ENCODE results near the gene SCFD2.

SCFD2 gene

GRCh38 chr4:53120778-53121177 lies 245.1 kb downstream of the SCFD2 start:
- H3K4me3 ChIP-seq (ENCODE audit: control insufficient read depth, low read depth, low read length), result no peak overlapping the region
- TF ChIP-seq CTCF (IDR thresholded peaks at IDR 0.05; ENCODE audit: control insufficient read depth, insufficient read depth, low read depth, low read length, missing control alignments), result no peak
- DNase-seq (ENCODE audit: low read depth), result no peak

- DNase-seq (ENCODE audit: low read depth), result peak; percentile 49
- H3K4me3 ChIP-seq (ENCODE audit: control insufficient read depth, low read depth, low read length), result no peak overlapping the region
- no peak for TF ChIP-seq CTCF (IDR thresholded peaks at IDR 0.05; ENCODE audit: control insufficient read depth, insufficient read depth, low read depth, low read length, missing control alignments)
These were observed 246.2 kb downstream of the SCFD2 start for GRCh38 chr4:53119680-53120079.

- TF ChIP-seq CTCF (IDR thresholded peaks at IDR 0.05; ENCODE audit: control insufficient read depth, insufficient read depth, low read depth, low read length, missing control alignments), result no peak
- no peak for DNase-seq (ENCODE audit: low read depth)
- no peak overlapping the region for H3K4me3 ChIP-seq (ENCODE audit: control insufficient read depth, low read depth, low read length)
These were observed 247.2 kb downstream of the SCFD2 start for GRCh38 chr4:53118676-53119075.

GRCh38 chr4:53116954-53117353 lies 248.9 kb downstream of the SCFD2 start:
- H3K4me3 ChIP-seq (ENCODE audit: control insufficient read depth, low read depth, low read length), result no peak overlapping the region
- no peak for TF ChIP-seq CTCF (IDR thresholded peaks at IDR 0.05; ENCODE audit: control insufficient read depth, insufficient read depth, low read depth, low read length, missing control alignments)
- no peak for DNase-seq (ENCODE audit: low read depth)

GRCh38 chr4:53113431-53114225 lies 252.2 kb downstream of the SCFD2 start:
- DNase-seq (ENCODE audit: low read depth), result no peak
- TF ChIP-seq CTCF (IDR thresholded peaks at IDR 0.05; ENCODE audit: control insufficient read depth, insufficient read depth, low read depth, low read length, missing control alignments), result no peak
- no peak overlapping the region for H3K4me3 ChIP-seq (ENCODE audit: control insufficient read depth, low read depth, low read length)

GRCh38 chr4:53105313-53105712 lies 260.5 kb downstream of the SCFD2 start:
- H3K4me3 ChIP-seq (ENCODE audit: control insufficient read depth, low read depth, low read length), result no peak overlapping the region
- DNase-seq (ENCODE audit: low read depth), result no peak
- TF ChIP-seq CTCF (IDR thresholded peaks at IDR 0.05; ENCODE audit: control insufficient read depth, insufficient read depth, low read depth, low read length, missing control alignments), result no peak
